GM19043 (cell line): Measurements from ENCODE around the gene UAP1.
"Not testable (repeated sequence)": the region's sequence is repeated elsewhere in the genome, so short reads cannot be mapped to it uniquely, and the experiment has no call there.

Experiments
- ATAC-seq: cut with Tn5 transposase; IDR thresholded peaks from one replicate; pipeline ENCODE4 v1.9.1; 2021; ENCODE audit warnings: low read depth; ENCODE audit not compliant: unreplicated experiment

UAP1 gene

GRCh38 chr1:162562470-162562828 is 927 bp downstream of the UAP1 start:
- no peak for ATAC-seq

- no peak for ATAC-seq
These were observed 3.3 kb downstream of the UAP1 start for GRCh38 chr1:162564762-162565218.

GRCh38 chr1:162565460-162565859 is 3.9 kb downstream of the UAP1 start:
- no peak for ATAC-seq

- no peak for ATAC-seq
These were observed 5.3 kb downstream of the UAP1 start for GRCh38 chr1:162566870-162567269.

- ATAC-seq: no peak
These were observed 7.3 kb downstream of the UAP1 start for GRCh38 chr1:162568802-162569201.

DNA sequence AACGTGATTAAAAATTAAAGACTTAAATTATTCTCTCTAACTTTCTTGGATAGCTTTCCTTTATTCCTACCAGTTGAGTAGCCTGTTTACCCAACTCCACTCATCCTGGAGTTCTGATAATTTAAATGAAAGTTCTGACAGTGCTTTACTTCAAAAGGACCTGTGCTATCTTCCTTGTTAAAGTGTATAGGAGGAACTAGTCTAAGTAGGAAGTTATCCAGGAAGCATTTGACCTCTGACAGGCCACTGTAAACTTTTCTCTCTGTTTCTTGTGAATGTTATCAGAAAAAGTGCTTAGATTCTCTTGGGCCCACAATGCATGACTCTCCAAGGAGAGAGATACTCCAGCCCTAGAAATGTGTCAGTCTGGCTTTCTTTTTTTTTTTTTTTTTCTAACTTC is 9.2 kb downstream of the UAP1 start:
- no peak for ATAC-seq

DNA sequence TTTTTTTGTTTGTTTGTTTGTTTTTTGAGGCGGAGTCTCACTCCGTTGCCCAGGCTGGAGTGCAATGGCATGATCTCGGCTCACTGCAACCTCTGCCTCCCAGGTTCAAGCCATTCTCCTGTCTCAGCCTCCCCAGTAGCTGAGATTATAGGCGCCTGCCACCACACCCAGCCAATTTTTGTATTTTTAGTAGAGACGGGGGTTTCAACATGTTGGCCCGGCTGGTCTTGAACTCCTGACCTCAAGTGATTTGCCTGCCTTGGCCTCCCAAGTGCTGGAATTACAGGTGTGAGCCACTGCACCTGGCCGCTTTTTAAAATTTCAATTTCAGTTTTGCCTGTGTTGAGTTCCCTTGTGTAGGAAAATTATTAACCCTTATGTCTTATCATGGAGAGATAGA is 9.6 kb downstream of the UAP1 start:
- ATAC-seq: not testable (repeated sequence)

- ATAC-seq: no peak
These were observed 10.2 kb downstream of the UAP1 start for GRCh38 chr1:162571696-162572095.

- ATAC-seq: no peak
These were observed 11.6 kb downstream of the UAP1 start for GRCh38 chr1:162573136-162573535.

DNA sequence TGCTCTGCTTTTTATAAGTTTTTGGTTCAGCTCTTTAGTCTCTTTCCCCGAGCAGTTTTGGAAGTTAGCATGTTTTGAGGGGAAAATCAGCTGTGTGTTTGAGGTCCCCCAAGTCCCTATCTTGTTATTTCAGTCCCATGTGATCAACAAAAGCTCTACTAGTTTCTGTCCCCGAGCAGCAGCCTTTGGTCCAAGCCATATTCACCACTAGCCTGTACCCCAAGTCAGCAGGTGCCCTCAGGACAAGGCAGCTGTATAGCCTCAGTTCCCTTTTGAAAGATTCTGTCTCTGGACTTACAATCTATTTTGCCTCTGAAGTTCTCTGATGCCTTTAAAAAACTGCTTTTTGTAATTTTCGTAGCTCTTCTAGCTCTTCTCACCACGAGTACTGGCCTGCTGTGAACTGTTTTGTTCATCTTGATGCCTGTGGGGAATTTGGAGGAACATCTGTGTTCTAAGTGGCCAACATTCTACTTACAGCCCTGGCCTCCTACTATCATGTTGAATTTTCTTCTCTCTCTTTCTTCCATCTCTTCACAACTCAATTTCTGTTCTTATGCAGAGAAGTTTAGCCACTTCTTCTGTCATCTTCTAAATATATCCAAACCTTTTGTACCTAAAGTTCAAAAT is 16.7 kb downstream of the UAP1 start:
- ATAC-seq: no peak

GRCh38 chr1:162578936-162579335 is 17.4 kb downstream of the UAP1 start:
- no peak for ATAC-seq

GRCh38 chr1:162580308-162580707 is 18.8 kb downstream of the UAP1 start:
- no peak for ATAC-seq

- not testable (repeated sequence) for ATAC-seq
These were observed 21.4 kb downstream of the UAP1 start for GRCh38 chr1:162582901-162583300.

GRCh38 chr1:162585101-162585500 is 23.6 kb downstream of the UAP1 start:
- ATAC-seq: not testable (repeated sequence)

DNA sequence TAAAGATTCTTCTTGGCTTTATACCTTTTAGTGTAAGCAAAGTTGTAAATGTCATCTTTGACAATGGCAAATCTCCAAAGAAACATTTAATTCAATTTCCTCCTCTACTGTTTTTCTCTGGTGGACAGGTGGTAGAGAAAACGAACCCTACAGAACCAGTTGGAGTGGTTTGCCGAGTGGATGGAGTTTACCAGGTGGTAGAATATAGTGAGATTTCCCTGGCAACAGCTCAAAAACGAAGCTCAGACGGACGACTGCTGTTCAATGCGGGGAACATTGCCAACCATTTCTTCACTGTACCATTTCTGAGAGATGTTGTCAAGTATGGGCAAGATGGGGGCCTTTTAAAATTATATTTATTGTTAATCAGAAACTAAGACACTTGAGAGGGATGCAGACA is 25.8 kb downstream of the UAP1 start:
- no peak for ATAC-seq

DNA sequence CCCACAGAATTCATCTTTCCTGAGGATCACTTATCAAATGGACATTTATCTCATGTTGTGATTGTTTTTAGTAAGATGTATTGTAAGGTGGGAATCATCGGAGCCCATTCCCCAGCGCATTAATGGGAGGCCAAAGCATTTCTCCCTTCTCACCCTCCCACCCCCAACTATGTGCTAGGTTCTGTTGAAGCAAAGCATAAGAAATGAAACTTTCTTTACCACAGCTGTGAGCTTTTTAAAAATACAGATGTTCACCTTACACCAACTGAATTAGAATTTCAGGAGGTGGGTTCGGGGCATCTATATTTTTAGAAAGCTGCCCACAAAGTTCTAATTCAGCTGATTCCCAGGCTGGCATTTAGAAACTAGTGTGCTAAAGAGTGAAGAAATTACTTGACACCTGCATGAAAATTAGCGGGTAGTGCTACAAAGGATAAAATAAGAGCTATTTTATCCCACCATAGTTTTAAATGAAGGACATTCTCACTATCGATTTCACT is 26.3 kb downstream of the UAP1 start:
- no peak for ATAC-seq

GRCh38 chr1:162590101-162590500 is 28.6 kb downstream of the UAP1 start:
- no peak for ATAC-seq

GRCh38 chr1:162590686-162591085 is 29.2 kb downstream of the UAP1 start:
- no peak for ATAC-seq

GRCh38 chr1:162596514-162597170 is 35.1 kb downstream of the UAP1 start:
- no peak for ATAC-seq

DNA sequence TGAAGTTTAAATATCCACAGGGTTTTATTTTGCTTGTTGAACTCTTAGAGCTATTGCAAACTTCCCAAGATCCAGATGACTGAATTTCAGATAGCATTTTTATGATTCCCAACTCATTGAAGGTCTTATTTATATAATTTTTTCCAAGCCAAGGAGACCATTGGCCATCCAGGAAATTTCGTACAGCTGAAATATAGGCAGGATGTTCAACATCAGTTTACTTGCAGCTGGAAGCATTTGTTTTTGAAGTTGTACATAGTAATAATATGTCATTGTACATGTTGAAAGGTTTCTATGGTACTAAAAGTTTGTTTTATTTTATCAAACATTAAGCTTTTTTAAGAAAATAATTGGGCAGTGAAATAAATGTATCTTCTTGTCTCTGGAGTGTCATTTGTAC is 37.9 kb downstream of the UAP1 start:
- ATAC-seq: no peak

GRCh38 chr1:162603117-162603516 is 41.6 kb downstream of the UAP1 start:
- ATAC-seq: not testable (repeated sequence)

DNA sequence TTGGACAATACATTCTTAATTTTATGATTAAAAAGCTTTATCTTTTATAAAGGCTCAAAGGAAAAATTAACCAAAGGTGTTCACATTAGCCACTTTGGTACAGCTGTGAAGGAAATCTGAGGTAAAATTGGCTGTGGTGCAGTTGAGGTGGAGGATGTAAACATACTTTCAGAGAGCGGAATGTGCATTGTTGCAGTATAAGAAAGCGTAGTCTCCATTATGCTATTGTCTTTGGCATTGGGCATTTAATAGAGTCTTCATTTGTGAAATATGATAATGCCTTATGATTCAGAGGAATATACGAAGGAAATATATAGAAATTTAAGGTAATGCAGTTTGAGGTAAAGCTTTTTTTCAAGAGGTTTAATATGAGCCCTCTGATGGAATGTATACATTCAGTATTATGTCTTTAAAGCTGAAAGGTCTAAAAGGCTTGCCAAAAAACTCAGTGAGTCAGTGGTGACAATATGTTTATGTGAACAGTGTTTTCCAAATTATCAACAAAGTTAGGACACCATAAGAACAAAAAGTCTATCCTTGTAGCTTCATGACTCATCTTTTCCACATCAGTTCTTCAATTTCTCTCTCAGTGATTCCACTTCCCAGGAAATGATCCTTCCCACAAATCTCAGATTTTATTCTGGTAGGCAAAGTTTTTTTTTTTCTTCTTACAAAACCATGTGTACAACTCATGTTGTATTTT is 43.9 kb downstream of the UAP1 start:
- ATAC-seq: no peak
